HEK293 (cell line): ENCODE measurements around the gene SH3BP4.

Experiments used
- CTCF ChIA-PET: fragments of 350-600 bp; formaldehyde crosslinking; extraction: SDS; loops from one replicate; lab custom pipeline; 2021; ENCODE audit warnings: antibody characterized with exemption; lab: Yijun Ruan, JAX
- POLR2A ChIA-PET: fragments of 300-600 bp; formaldehyde crosslinking; extraction: SDS; loops from one replicate; lab custom pipeline; 2020; ENCODE audit warnings: antibody characterized with exemption, inconsistent platforms; lab: Yijun Ruan, JAX
- H3K27ac ChIP-seq: fragments of 200-500 bp; sonication (Bioruptor generic); 2 replicates; pipeline ENCODE4 v1.5.1; 2014; ENCODE audit warnings: low read depth, low read length, control low read depth, inconsistent platforms; ENCODE audit errors: extremely low read depth
- H3K36me3 ChIP-seq, 2 experiments: fragments of 200-500 bp in 1 of 2; sonication (Bioruptor generic) in 1 of 2; 1 replicate in 1 of 2; 2 replicates in 1 of 2; pipeline ENCODE4 v1.5.1; 2014 to 2017; ENCODE audit warnings: inconsistent platforms in 2 of 2, low read length in 2 of 2; ENCODE audit not compliant: control insufficient read depth in 2 of 2, insufficient read depth in 1 of 2
- H3K4me1 ChIP-seq: fragments of 200-500 bp; sonication (Bioruptor generic); 2 replicates; pipeline ENCODE4 v1.5.1; 2014; ENCODE audit warnings: mild to moderate bottlenecking, low read length, inconsistent platforms; ENCODE audit not compliant: control insufficient read depth, insufficient read depth
- H3K4me3 ChIP-seq: 2 replicates; pipeline ENCODE4 v1.5.1; 2011; ENCODE audit warnings: low read depth, mild to moderate bottlenecking, control low read depth, low read length, moderate library complexity
- H3K9me3 ChIP-seq: fragments of 200-500 bp; sonication (Bioruptor generic); 2 replicates; pipeline ENCODE4 v1.5.1; 2014; ENCODE audit warnings: low read depth, low read length, inconsistent platforms; ENCODE audit not compliant: control insufficient read depth, insufficient read depth
- BCL11B ChIP-seq: fragments of 450-650 bp; formaldehyde crosslinking; IDR thresholded peaks from 2 replicates; pipeline ENCODE4 v1.5.1; 2016; ENCODE audit warnings: low read depth, missing biosample characterization, missing genetic modification characterization
- ZNF202 ChIP-seq: fragments of 450-650 bp; formaldehyde crosslinking; IDR thresholded peaks from 2 replicates; pipeline ENCODE4 v1.5.1; 2016; ENCODE audit warnings: missing biosample characterization, missing genetic modification characterization, borderline replicate concordance
- ZNF248 ChIP-seq: fragments of 450-650 bp; formaldehyde crosslinking; IDR thresholded peaks from 2 replicates; pipeline ENCODE4 v1.5.1; 2017; ENCODE audit warnings: missing biosample characterization, missing genetic modification characterization
- ZNF302 ChIP-seq: fragments of 450-650 bp; formaldehyde crosslinking; IDR thresholded peaks from 2 replicates; pipeline ENCODE4 v1.5.1; 2016; ENCODE audit warnings: missing biosample characterization, missing genetic modification characterization, low read depth
- ZNF341 ChIP-seq: fragments of 450-650 bp; formaldehyde crosslinking; IDR thresholded peaks from 2 replicates; pipeline ENCODE4; 2016; ENCODE audit warnings: low read depth, missing biosample characterization, missing genetic modification characterization
- TF ChIP-seq, protein P1 (sequence below): fragments of 450-650 bp; formaldehyde crosslinking; IDR thresholded peaks from 2 replicates; pipeline ENCODE4 v1.5.1; 2016; ENCODE audit warnings: missing biosample characterization, missing genetic modification characterization, borderline replicate concordance
- TF ChIP-seq, protein P2 (sequence below): IDR thresholded peaks from 2 replicates; pipeline ENCODE4 v1.6.1; 2011; ENCODE audit warnings: mild to moderate bottlenecking, low read depth, low read length, borderline replicate concordance
- TF ChIP-seq, protein P3 (sequence below): fragments of 450-650 bp; formaldehyde crosslinking; IDR thresholded peaks from 2 replicates; pipeline ENCODE4 v1.5.1; 2016; ENCODE audit warnings: missing biosample characterization, missing genetic modification characterization
- TF ChIP-seq, protein P4 (sequence below): fragments of 450-650 bp; formaldehyde crosslinking; IDR thresholded peaks from 2 replicates; pipeline ENCODE4 v1.5.1; 2016; ENCODE audit warnings: missing biosample characterization, missing genetic modification characterization
- TF ChIP-seq, protein P5 (sequence below): fragments of 450-650 bp; formaldehyde crosslinking; IDR thresholded peaks from 2 replicates; pipeline ENCODE4 v1.5.1; 2017; ENCODE audit warnings: missing biosample characterization, missing genetic modification characterization

The SH3BP4 gene

DNA sequence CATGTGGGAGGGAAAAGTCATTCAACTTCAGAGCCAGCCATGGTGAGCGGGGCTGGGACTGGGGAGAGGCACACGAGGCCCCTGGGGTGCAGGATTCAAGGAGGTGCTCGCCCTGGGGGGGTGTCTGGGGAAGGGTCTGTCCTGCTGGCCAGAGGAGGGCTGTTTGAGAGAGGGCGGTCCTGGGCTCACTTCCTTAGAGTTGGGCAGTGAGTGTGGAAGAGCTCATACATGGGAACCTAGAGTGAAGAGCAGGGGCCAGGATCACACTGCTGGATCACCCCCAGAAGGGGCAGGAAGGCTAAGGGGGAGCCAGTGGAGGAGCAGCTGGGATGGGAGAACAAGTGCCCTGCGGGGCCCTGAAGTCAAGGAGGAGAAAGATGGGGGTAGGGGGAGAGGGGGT lies 6.5 kb downstream of the SH3BP4 start:
- TF ChIP-seq ZNF302 (tag by site-specific recombination) (no peak), ZNF248 (tag by site-specific recombination) (no peak), BCL11B (tag by site-specific recombination) (no peak), ZNF341 (tag by site-specific recombination) (no peak), ZNF202 (no peak)
- TF ChIP-seq, protein P1, sequence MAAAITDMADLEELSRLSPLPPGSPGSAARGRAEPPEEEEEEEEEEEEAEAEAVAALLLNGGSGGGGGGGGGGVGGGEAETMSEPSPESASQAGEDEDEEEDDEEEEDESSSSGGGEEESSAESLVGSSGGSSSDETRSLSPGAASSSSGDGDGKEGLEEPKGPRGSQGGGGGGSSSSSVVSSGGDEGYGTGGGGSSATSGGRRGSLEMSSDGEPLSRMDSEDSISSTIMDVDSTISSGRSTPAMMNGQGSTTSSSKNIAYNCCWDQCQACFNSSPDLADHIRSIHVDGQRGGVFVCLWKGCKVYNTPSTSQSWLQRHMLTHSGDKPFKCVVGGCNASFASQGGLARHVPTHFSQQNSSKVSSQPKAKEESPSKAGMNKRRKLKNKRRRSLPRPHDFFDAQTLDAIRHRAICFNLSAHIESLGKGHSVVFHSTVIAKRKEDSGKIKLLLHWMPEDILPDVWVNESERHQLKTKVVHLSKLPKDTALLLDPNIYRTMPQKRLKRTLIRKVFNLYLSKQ, result no peak
- TF ChIP-seq, protein P2, sequence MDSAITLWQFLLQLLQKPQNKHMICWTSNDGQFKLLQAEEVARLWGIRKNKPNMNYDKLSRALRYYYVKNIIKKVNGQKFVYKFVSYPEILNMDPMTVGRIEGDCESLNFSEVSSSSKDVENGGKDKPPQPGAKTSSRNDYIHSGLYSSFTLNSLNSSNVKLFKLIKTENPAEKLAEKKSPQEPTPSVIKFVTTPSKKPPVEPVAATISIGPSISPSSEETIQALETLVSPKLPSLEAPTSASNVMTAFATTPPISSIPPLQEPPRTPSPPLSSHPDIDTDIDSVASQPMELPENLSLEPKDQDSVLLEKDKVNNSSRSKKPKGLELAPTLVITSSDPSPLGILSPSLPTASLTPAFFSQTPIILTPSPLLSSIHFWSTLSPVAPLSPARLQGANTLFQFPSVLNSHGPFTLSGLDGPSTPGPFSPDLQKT, result no peak
- TF ChIP-seq, protein P3, sequence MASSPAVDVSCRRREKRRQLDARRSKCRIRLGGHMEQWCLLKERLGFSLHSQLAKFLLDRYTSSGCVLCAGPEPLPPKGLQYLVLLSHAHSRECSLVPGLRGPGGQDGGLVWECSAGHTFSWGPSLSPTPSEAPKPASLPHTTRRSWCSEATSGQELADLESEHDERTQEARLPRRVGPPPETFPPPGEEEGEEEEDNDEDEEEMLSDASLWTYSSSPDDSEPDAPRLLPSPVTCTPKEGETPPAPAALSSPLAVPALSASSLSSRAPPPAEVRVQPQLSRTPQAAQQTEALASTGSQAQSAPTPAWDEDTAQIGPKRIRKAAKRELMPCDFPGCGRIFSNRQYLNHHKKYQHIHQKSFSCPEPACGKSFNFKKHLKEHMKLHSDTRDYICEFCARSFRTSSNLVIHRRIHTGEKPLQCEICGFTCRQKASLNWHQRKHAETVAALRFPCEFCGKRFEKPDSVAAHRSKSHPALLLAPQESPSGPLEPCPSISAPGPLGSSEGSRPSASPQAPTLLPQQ (tag by site-specific recombination), result no peak
- Histone ChIP-seq H3K36me3 (no peaks in the 10 kb centered on the region), H3K4me1 (peaks cover 39% of the 10 kb centered on the region), H3K27ac (no peak overlapping the region), H3K9me3 (no peaks in the 10 kb centered on the region), H3K4me3 (no peak overlapping the region)
- POLR2A ChIA-PET, result interaction anchor here (1.3 to 1.8 kb wide), 3 partner anchors 22 to 149 kb away, joined by 3 to 6 read pairs (median 5); no protein-coding TSS in a partner anchor
- CTCF ChIA-PET, result interaction anchor here (0.5 kb wide), 1 partner anchor 130 kb away, joined by 3 read pairs; no protein-coding TSS in a partner anchor

DNA sequence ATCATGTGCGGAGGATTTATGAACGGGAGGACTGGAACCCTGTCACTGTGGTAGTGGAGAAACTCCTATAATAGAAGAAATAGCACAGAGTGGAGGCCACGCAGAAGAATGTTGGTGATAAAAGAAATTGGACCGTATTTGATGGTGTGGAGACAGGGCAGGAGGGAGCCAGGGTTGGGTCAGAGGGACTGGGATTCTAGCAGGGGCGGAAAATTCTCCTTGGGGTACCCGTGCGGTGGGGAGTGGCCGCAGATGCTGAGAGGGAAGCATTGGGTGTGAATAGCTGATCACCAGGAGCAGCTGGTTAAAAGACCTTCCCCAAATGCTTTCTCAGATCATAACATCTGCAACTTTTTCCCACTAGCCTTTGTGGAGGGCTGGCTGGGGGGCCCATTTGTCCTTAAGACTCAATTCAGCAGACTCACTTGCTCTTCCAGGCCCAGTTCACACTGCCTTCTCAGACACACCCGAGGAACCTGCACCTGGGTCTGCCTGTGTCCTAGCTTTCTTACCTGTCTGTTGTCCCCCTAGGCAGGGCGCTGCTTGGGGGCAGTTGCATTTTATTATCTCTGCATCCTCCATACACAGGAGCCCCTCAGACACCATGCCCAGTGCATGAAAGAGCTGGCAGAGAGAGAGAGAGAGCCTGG lies 7.1 kb downstream of the SH3BP4 start:
- H3K4me3 ChIP-seq, result no peak overlapping the region
- no peak overlapping the region for H3K27ac ChIP-seq
- peaks cover 39% of the 10 kb centered on the region for H3K4me1 ChIP-seq
- ChIA-PET POLR2A (interaction anchor here (1.7 to 1.8 kb wide), 2 partner anchors 21 to 148 kb away, joined by 5 to 6 read pairs; no protein-coding TSS in a partner anchor), CTCF (interaction anchor here (1.0 kb wide), 1 partner anchor 10 kb away, joined by 3 read pairs; no protein-coding TSS in a partner anchor)
- TF ChIP-seq, protein P4, sequence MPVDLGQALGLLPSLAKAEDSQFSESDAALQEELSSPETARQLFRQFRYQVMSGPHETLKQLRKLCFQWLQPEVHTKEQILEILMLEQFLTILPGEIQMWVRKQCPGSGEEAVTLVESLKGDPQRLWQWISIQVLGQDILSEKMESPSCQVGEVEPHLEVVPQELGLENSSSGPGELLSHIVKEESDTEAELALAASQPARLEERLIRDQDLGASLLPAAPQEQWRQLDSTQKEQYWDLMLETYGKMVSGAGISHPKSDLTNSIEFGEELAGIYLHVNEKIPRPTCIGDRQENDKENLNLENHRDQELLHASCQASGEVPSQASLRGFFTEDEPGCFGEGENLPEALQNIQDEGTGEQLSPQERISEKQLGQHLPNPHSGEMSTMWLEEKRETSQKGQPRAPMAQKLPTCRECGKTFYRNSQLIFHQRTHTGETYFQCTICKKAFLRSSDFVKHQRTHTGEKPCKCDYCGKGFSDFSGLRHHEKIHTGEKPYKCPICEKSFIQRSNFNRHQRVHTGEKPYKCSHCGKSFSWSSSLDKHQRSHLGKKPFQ (tag by site-specific recombination), result peak; percentile 82; the same call in 1 of the 2 replicates
- TF ChIP-seq, protein P5, sequence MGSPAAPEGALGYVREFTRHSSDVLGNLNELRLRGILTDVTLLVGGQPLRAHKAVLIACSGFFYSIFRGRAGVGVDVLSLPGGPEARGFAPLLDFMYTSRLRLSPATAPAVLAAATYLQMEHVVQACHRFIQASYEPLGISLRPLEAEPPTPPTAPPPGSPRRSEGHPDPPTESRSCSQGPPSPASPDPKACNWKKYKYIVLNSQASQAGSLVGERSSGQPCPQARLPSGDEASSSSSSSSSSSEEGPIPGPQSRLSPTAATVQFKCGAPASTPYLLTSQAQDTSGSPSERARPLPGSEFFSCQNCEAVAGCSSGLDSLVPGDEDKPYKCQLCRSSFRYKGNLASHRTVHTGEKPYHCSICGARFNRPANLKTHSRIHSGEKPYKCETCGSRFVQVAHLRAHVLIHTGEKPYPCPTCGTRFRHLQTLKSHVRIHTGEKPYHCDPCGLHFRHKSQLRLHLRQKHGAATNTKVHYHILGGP, result no peak
- no peaks in the 10 kb centered on the region for H3K9me3 ChIP-seq
- H3K36me3 ChIP-seq, result no peaks in the 10 kb centered on the region
